HK-2 (cell line): Measurements from ENCODE around the gene CSNK2A3.
"Not testable (repeated sequence)": the region's sequence is repeated elsewhere in the genome, so short reads cannot be mapped to it uniquely, and the experiment has no call there.

ENCODE experiments used
- DNase-seq: peaks from one replicate; pipeline ENCODE4 v3.0.0-alpha.2; 2018; ENCODE audit not compliant: unreplicated experiment

Gene CSNK2A3

DNA sequence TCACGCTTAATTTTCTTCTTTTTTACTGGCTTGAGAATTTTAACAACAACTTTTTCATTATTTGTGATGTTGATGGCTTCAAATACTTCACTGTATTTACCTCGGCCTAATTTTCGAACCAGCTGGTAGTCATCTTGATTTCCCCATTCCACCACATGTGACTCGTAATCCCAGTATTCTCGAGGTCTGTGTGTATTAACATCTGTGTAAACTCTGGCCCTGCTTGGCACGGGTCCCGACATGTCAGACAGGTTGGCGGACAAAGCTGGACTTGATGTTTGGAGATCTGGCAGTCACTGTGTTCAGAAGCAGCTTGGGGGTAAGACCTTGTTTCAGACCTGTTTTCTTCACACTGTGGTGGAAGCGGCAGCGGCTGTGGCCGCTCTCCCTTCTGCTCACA lies at the start of gene CSNK2A3:
CSNK2A3 (minus strand) TSS at position 373 of the 400 bp plus-strand sequence; CDS start at position 242, 131 bp downstream.
- not testable (repeated sequence) for DNase-seq

DNA sequence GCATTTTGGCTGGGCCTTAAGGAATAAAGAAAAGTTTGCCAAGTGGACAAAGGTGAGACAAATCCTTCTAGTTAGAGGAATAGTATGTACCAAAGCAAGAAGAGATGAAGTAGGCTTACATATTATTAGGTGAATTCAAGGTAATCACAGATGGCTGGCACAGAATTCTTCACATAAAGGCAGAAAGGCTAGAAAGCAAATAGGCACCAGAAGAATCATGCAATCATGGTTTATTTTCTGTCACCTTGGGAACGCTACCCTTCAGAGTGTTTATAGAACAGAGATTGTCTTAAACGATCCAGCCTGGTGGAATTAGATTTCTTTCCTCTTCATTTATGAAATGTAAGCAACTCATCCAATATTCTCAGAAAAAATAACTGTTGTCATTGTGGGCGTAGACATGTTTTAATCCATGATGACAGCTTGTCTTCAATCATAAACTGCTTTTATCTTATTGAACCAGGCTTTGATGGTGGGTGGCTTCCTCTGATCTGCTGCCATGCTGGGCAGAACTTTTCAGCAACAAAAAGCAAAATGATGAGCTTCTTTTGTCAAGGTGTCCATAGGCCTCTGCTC lies 49.0 kb upstream of the CSNK2A3 start:
- DNase-seq: no peak

DNA sequence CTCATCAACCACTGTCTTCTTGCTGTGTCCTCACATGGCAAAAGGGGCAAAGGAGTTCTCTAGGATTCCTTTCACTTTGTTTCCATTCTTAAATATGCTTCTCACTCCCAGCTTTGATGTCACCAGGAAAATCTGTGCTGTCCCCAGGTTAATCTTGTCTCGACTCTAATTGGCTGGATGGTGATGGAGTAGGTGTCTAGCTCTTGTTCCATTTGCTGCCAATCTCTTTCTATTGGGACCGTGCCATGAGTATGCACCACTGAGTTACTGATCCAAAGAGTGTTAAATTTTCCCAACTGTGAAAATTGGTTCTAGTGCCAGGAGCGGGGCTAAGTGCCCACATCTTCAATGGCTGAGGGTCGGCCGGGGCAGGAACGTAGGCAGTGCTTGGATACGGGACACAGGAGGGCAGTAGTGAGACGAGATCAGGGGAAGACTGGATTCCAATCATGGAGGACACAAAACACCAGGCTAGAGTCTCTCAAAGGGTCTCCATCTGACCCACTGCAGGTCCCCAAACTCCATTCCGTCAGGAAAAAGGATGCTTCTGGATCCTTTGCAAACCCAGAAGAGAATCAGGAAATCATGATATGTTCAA lies 47.7 kb upstream of the CSNK2A3 start:
- DNase-seq: no peak

DNA sequence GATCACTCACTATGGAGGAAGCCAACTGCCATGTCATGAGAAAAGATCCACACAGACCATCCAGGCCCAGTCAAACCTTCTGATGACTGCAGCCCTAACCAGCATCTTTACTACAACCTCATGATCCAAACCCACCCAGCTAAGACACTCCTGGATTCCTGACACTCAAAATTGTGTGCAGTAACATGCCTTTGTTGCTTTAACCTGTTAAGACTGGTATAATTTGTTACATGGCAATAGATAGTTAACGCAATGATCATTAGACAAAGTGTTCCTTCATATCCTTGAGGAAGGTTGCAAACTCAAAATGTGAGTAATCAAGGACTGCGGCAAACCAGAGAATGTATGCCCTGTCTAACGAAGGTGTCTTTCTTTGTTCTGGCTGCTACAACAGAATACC lies 47.1 kb upstream of the CSNK2A3 start:
- no peak for DNase-seq

DNA sequence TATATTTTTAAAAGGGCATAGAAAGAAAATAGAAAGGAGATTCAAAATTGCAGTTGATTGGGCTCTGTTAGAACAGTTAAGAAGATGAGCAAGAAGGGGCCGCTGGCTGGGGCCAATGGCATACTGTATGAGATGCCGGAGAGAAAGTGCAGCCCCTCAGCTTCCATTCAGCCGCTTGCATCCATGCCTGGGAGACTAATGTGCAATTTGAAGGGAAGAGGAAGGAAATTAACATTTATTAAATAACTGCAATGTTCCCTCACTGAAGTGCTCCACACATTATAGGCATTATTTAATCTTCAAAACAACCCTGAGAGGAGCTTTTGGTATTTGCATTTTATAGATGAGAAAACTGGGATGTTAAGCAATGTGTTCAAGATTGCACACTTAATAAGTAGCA lies 44.7 kb upstream of the CSNK2A3 start:
- DNase-seq: no peak

DNA sequence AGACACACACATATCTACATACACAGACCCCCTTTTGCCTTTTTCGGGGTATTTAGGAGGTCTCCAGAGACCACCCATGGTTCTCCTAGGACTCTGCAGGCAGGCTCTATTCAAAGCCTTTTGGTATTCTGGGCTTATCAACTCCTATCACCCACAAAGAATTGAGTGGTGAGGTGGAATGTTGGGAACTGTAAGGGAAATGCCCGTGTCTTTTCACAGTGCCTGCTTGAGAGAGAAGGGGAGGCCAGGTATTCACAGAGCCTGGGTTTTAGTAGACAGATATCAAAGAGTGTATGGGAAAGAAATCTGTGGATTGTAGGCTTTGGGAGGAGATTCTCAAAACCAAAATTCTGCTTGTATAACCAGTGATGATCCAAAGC lies 44.0 kb upstream of the CSNK2A3 start:
- no peak for DNase-seq

DNA sequence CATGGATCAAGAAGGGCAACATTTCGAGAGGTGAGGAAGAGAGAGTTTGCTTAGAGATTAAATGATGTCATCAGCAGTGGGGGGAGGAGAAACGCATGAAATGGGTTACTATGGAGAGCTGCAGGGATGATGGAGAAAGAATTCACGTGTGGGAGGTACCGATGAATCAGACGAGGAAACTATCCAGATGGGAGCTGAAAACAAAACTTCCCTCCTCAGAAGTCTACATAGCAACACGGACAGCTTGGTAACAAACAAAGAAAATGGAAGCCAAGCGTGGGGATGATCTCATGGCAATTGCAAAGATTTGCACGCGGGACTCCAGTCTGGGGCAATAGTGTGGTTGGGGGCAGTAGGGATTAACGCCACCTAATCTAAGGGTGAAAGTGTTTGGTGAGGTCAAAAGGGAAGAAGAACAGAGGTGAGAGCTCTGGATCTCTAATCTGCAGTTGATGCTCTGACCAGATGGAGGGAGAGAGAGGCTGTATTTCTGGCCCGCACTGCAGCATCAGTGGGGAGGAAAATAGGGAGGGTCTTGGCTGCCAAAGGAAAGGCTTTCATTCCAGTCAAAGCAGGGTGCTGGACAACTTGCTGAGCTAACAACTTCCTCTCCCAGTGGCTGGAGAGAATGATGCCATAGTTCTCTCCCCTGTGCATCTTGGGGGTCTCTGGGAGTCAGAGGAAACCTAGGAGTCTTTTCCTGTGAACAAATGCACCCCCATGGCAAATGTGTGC lies 43.4 kb upstream of the CSNK2A3 start:
- DNase-seq: no peak

DNA sequence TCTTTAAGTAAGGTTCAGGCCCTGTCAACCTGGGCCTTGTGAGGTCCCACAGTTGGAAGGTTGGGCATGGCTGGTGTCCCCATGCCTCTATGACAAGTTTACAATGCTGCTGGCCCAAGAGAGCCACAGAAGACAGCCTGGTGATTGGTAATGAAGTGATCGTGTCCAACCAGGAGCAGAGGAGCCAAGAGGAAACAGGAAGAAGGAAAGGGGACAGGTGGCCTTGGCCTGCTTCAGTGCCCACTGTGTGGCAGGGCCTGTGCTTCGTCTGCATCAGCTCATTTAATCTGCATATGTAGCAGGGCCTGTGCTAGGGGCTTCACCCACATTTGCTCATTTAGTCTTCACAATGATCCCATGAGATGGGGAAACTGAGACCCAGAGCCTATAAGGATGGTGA lies 42.1 kb upstream of the CSNK2A3 start:
- DNase-seq: no peak

DNA sequence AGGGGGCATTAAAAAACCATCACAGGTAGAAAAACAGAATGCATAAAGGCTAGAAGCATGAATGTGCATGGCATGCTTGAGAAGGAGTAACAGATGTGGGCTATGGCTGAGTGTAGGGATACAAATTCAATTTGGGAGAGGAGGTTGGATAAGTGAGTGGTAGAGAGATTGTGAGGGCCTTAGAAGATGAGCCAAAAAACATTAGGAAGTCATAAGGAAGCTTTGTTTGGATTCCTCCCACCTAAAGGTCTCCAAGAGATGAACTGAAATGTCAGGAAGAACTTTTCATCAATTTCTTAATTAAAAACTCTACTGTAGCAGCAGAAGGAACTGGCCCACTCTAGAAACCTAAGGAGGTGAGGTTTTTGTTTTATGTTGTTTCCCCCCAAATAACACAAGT lies 41.2 kb upstream of the CSNK2A3 start:
- DNase-seq: no peak

DNA sequence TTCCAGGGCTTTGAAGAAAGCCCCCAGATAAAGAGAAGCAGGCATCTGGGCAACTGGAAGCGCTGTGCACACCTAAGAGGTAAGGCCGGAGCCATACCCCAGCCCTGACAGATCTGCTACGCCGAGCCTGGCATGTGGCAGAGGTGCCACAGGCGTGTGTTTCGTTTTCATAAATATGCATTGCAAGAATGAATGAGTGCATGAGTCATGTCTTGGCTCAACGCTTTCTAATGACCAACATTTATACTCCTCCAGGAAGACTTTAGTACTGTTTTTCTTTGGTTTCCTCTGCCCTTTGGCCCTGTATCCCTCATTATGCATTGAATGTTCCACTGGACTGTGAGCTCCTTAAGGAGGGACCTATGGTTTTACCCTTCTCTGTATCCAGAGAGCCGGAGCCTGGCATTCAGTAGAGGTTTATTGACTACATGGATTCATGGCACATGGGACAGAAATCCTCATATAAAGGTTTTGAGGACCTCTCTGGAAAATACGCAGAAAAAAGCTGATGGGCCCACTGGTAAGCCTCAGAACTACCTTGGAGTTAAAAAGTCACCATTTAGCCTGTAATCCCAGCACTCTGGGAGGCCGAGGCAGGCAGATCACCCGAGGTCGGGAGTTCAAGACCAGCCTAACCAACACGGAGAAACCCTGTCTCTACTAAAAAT lies 38.9 kb upstream of the CSNK2A3 start:
- DNase-seq: peak; percentile 7

DNA sequence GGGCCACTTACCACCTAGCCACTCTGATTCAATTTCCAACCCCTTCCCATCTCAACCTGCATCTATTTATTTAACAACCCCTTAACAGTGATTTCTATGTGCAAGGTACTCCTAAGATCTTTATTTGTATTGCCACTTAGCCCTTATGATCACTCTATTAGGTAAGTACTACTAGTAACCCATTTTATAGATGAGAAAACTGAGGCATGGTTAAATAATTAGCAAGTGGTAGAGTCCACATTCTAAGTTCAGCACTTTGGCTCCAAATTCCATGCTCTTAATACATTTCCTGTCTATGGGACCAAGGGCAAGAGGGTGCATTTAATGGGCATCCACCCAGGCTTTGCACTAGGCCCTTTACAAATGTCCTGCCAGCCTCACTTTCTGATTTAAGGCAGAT lies 38.1 kb upstream of the CSNK2A3 start:
- no peak for DNase-seq

DNA sequence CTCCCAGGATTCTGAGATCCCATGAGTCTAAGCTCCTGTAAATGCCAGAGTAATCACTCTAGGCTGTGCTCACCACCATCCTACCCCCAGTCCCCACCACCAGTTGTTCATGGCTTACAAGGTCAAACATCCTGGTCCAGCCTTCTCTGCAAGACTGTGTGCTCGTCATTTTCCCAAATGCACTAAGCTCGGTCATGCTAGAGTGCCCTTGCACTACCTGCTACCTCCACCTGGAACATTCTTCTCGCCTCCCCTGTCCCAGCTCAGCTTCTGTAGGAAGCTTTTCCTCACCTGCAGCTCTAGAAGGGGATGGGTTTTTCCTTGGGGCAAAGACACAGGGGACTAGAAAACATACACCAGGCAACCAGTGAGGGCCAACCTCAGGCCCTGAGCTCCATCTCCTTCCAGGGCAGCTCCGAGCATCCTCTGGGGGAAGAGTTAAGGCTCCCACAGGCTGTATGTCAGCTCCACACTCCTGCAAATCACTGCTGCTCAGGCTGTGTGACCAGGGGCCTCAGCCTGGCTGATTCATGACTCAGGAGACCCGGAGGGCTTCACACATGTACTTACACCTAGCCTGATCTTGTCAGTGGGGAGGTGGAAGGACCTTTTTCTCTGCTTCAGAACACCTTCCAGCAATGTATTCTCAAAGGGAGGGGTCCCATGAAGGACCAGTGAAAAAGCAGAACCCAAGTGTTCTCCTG lies 37.2 kb upstream of the CSNK2A3 start:
- DNase-seq: no peak

DNA sequence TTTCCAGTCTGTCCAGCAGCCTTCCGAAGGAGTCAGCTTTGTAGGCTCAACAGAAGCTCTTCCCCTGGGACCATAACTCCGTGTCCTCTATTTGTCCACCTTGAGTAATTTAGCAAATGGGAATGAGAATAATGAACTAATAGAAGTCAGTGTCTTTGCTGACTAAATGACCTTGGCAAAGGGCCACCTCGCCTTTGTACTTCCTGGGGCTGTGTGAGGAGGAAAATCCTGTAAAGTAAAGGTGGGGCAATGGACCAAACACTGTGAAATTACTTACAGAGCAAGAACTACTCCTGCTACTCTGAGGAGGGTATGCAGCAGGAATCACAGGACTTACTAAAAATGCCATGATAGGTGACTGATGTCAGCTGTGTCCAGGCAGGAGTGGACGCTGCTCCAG lies 36.2 kb upstream of the CSNK2A3 start:
- no peak for DNase-seq

DNA sequence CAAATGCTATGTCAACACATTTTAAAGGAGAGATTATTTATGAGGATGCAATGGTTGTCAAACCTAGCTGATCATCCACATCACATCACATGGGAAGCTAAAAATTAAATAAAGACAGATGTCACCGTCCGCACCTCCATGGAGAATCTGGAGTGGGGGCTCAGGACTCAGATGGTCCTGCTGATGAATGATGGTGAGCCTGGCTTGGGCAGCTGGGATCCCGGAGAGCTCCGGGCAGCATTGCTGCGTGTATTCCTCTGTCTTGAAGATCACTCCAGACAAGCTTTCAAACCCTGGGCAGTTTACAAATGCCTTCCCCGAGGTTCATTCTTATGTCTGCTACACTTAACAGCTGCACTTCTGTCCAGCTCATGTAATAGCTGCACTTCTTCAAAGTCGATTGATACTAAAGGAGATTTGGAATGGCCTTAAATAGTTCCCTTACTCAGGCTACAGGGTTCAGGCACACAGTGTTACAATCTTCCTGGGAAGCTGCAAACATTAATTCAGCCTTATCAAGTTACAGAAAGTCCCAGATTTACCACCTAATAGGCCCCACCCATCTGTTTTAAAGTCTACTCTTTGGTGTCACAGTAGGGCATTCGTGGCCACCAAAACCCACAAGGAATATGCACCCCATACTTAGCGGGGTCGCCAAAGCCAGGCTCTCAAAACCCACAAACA lies 34.7 kb upstream of the CSNK2A3 start:
- no peak for DNase-seq

DNA sequence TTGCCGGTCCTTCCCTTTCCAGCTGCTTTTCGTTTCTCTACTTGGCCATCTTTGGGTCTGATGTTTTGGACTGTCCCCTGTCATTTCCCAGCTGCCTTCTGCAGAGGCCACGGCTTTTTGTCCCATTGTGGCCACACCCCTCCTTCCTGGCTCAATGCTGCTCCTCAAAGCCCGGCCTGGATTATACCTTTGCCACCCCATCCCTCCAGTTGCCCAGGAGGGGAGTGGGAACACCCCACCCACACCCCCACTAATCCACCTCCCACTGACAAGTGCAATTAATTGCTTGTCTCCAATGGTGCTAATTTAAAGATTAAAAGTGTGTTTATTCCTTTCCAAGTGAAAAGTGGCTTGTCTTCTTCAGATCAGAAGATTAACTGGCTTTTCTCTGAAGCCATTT lies 34.2 kb upstream of the CSNK2A3 start:
- DNase-seq: no peak

DNA sequence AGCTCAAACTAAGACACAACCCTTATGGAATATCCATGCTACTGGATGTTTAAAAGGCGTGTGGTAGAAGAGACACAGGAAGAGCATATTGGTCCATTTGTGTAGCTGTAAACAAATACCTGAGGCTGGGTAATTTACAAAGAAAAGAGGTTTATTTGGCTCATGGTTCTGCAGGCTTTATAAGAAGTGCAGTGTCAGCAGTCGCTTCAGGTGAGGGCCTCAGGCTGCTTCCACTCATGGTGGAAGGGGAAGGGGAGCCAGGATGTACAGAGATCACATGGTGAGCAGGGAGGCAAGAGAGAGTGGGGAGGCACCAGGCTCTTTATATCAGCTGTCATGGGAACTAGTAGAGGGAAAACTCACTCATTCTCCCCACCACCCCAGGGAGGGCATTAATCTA lies 31.8 kb upstream of the CSNK2A3 start:
- DNase-seq: no peak

DNA sequence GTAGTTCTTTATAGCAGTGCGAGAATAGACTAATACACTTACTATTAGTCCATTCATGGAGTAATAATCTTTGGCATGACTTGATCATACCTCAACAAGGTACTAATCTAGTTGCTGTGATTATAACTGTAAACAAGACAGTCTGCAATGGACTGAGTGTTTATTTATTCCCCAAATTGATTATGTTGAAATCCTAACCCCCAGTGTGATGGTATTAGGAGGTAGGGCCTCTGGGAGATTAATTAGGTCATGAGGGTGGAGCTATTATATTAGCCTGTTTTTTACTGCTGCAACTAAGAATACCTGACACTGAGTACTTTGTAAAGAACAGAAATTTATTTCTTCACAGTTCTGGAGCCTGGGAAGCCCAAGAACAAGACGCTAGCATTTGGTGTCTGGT lies 30.9 kb upstream of the CSNK2A3 start:
- DNase-seq: no peak

DNA sequence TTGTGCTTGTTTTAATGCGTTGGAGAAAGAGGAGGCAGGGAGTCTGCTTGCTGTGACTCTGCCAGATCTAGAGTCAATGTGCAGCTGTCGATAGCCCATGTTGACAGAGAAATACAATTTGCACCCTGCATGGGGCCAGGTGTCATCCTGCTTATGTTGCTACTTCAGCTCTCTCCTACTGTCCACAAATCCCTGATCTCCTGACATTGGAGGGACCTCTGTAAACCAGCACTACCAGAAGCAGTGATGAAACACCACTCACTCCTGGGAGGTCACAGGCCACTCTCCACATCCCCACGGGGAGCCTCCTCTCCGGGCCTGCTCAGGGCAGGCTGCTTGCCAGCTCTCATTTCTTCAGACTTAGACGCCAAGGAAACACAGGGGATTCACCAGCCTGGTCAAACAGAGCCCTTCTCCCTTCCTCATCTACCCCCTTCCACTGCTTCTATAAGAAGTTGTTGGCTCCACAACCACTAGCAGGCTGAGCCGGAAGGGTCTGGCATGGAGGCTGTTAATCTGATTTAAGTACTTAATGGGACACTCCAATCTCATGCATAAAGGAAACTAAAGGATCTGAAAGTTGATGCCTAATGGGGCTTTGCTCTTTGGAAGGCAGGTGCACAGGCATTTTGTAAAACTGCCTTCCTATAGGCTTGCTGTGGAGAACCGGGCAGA lies 29.9 kb upstream of the CSNK2A3 start:
- DNase-seq: no peak

DNA sequence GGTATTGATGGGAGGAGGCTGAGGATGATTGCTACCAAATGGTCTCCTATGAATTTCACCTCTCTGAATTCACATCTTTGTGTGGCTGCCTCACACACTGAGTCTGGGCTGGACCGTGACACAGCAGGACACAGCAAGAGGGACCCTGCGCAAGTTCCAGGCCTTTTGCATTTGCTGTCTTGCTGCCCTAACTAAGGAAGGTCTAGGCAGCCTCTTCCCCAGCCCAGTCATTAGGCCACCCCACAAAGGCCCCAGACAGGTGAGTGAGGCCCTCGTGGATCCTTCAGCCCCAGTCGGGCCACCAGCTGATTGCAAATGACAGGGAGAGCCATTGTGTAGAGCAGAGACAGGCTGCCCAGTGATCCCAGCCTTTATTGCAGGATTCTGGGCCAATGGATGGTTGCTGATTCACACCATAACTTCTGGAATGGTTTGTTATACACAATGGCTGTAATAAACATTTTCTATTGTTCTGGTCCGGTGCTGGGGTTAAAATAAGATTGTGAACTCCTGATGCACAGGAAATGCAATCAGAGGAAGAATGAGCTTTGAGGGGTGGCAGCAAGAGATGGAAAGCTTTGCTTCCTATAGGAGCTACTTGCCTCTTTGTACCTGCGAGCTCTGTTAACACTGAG lies 28.5 kb upstream of the CSNK2A3 start:
- DNase-seq: no peak

DNA sequence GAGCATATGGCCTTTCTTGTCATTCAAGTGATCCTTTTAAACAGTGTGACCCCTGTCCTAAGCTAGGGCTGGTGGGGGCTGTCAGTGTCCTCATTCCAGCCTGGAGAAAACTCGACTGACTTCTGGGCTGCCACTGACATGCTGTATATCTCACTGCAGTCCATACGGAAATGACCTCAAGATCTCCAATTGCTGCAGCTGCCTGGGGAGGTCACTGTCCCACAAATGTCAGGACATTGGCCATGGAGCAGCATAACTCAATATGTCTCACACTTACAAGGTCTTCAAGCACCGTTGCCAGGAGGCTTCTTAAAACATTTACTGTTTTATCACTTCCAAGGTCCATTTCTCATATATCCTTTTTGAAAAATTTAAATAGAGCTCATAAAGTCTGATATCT lies 27.8 kb upstream of the CSNK2A3 start:
- no peak for DNase-seq

DNA sequence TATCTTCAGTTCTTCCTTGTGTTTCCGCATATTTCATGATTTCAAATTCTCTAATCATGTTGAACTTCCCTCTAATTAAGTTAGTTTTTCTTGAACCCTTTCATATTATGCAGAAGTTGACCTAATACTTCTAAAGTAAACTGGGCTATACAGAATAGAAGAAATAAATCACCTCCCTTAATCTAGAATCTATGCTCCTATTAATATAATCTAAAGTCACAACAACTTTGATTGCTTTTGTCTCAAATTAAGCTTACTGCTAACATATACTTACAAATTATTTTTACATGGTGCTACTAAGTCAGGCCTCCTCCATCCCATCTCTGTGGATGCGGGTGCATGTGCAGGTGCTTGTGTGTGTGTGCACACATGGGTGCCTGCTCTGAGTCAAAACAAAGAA lies 27.3 kb upstream of the CSNK2A3 start:
- DNase-seq: no peak
